PC-9 (cell line): ENCODE measurements around the gene TLX2. TPM values are rescaled to one million over a fixed set of nuclear protein-coding genes. Genes with fewer than 3 reads are reported as not detected.
A peak's percentile ranks its signal among the peaks of the same experiment; 100 is the strongest.

Experiments
- BruUV-seq: library from RNA; stranded (reverse); fragments of 400-500 nt; replicated peaks from 2 replicates; lab custom pipeline; 2021; lab: Mats Ljungman, UMichigan
- CTCF ChIA-PET: fragments of 300-600 bp; sonication (Branson Sonifier 250); formaldehyde crosslinking; loops from one replicate; lab custom pipeline; 2022; ENCODE audit warnings: antibody characterized with exemption; lab: Charles Lee
- POLR2A ChIA-PET: fragments of 300-600 bp; sonication (Branson Sonifier 250); formaldehyde crosslinking; loops from one replicate; lab custom pipeline; 2022; ENCODE audit warnings: antibody characterized with exemption; ENCODE audit not compliant: unreplicated experiment; lab: Charles Lee
- DNase-seq, 2 experiments: peaks; one replicate each; pipeline versions ENCODE4 v3.0.0 to v3.0.0-alpha.2; 2015 to 2022; ENCODE audit warnings: mixed read lengths in 1 of 2
- H2AFZ ChIP-seq: fragments of 200-600 bp; sonication (generic); 2 replicates; pipeline ENCODE4 v1.8.1; 2017; ENCODE audit warnings: antibody characterized with exemption
- H3F3A ChIP-seq: fragments of 200-600 bp; sonication (generic); 2 replicates; pipeline ENCODE4 v1.8.1; 2017; ENCODE audit warnings: antibody characterized with exemption, mild to moderate bottlenecking, low read depth; ENCODE audit not compliant: insufficient read depth
- H3K27ac ChIP-seq: fragments of 200-600 bp; sonication (generic); 2 replicates; pipeline ENCODE4 v1.6.1; 2016; ENCODE audit warnings: mixed run types
- H3K27me3 ChIP-seq: fragments of 200-600 bp; sonication (generic); 2 replicates; pipeline ENCODE4 v1.6.1; 2016; ENCODE audit warnings: low read depth, mixed run types; ENCODE audit not compliant: insufficient read depth
- H3K36me3 ChIP-seq: fragments of 200-600 bp; sonication (generic); 2 replicates; pipeline ENCODE4 v1.6.1; 2016; ENCODE audit warnings: low read depth, mixed run types
- H3K4me1 ChIP-seq: fragments of 200-600 bp; sonication (generic); replicated peaks from 2 replicates; pipeline ENCODE4 v1.6.1; 2016; ENCODE audit warnings: mixed run types; ENCODE audit not compliant: insufficient read depth
- H3K4me2 ChIP-seq: fragments of 200-600 bp; sonication (generic); 2 replicates; pipeline ENCODE4 v1.6.1; 2017; ENCODE audit warnings: mixed run types
- H3K4me3 ChIP-seq: fragments of 200-600 bp; sonication (generic); 2 replicates; pipeline ENCODE4 v1.6.1; 2016; ENCODE audit warnings: mixed run types
- H3K79me2 ChIP-seq: fragments of 200-600 bp; sonication (generic); 2 replicates; pipeline ENCODE4 v1.6.1; 2017; ENCODE audit warnings: low read depth, mixed run types
- H3K9me2 ChIP-seq: fragments of 200-600 bp; sonication (generic); 2 replicates; pipeline ENCODE4 v1.8.1; 2017; ENCODE audit warnings: mild to moderate bottlenecking; ENCODE audit not compliant: insufficient read depth
- H3K9me3 ChIP-seq: fragments of 200-600 bp; sonication (generic); 2 replicates; pipeline ENCODE4 v1.8.1; 2016; ENCODE audit warnings: low read depth; ENCODE audit not compliant: insufficient read depth
- H4K20me1 ChIP-seq: fragments of 200-600 bp; sonication (generic); 2 replicates; pipeline ENCODE4 v1.8.1; 2017; ENCODE audit not compliant: insufficient read depth
- EZH2 ChIP-seq: fragments of 200-600 bp; sonication (generic); IDR thresholded peaks from 2 replicates; pipeline ENCODE4 v1.8.0; 2017; ENCODE audit warnings: antibody characterized with exemption, low read depth
- intact Hi-C: fragments of 100-400 bp; cut with micrococcal nuclease; formaldehyde crosslinking; loops from one replicate; pipeline ENCODE4 v1.10.0; 2022; ENCODE audit not compliant: unreplicated experiment
- total RNA-seq: library from RNA; stranded (reverse); gene quantifications from 2 replicates; pipeline ENCODE4 v1.2.3, GENCODE V29; 2021
- TF ChIP-seq, protein P1 (sequence below): fragments of 200-600 bp; sonication (generic); conservative IDR thresholded peaks from 2 replicates; pipeline ENCODE4 v1.6.1; 2017; ENCODE audit warnings: mixed run types, antibody characterized with exemption, mild to moderate bottlenecking, moderate library complexity

TLX2 gene
- total RNA-seq, 1 experiment from 2014 or later = 3.1 TPM

DNA sequence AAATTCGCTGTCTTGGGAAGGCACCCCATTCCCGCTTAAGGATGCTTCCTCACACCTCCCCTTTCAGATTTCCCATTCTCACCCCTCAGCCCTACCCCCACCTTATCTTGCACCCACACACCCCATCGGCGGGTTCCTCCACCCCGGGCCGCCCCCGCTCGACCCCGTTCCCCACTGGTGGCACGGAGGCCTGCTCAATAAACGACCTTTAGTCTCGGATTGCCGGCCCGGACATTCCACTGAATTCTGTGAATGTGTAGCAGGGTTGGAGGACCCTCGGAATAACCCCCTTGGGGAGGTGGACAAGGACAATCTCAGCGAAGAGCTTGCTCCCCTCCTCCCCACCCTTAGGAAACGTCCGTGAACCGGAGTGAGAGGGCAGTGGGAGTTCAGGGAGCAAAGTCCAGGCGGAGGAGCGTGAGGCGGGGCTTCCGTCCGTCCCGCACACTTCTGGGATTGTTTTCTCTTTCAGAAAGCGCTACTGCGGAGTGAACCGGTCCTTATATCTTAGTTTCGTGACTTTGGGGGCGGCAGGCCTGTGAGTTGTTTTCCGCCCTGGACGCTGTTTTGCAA lies 12.0 kb upstream of the TLX2 start:
- Histone ChIP-seq H3K27me3 (no peaks in the 10 kb centered on the region), H3K4me2 (no peak overlapping the region), H3K27ac (no peak overlapping the region), H3K36me3 (0 out of 2 replicates have a peak, but pooled peaks cover 10% of the 10 kb centered on the region), H4K20me1 (no peaks in the 10 kb centered on the region), H2AFZ (no peak overlapping the region), H3K4me3 (no peak overlapping the region), H3K79me2 (peaks cover 29% of the 10 kb centered on the region), H3K4me1 (peaks cover 31% of the 10 kb centered on the region), H3K9me3 (no peaks in the 10 kb centered on the region), H3F3A (peaks cover 35% of the 10 kb centered on the region; the same call in 1 of the 2 replicates), H3K9me2 (no peaks in the 10 kb centered on the region)
- no TSS peak for BruUV-seq
- DNase-seq = no peak
- ChIA-PET CTCF (no interaction called here), POLR2A (no interaction called here)
- TF ChIP-seq, protein P1, sequence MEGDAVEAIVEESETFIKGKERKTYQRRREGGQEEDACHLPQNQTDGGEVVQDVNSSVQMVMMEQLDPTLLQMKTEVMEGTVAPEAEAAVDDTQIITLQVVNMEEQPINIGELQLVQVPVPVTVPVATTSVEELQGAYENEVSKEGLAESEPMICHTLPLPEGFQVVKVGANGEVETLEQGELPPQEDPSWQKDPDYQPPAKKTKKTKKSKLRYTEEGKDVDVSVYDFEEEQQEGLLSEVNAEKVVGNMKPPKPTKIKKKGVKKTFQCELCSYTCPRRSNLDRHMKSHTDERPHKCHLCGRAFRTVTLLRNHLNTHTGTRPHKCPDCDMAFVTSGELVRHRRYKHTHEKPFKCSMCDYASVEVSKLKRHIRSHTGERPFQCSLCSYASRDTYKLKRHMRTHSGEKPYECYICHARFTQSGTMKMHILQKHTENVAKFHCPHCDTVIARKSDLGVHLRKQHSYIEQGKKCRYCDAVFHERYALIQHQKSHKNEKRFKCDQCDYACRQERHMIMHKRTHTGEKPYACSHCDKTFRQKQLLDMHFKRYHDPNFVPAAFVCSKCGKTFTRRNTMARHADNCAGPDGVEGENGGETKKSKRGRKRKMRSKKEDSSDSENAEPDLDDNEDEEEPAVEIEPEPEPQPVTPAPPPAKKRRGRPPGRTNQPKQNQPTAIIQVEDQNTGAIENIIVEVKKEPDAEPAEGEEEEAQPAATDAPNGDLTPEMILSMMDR = no peak
- TF ChIP-seq EZH2 = no peak
- intact Hi-C loops = loop anchor here (10.0 kb wide), 1 partner anchor 343 kb away; no protein-coding TSS in a partner anchor

DNA sequence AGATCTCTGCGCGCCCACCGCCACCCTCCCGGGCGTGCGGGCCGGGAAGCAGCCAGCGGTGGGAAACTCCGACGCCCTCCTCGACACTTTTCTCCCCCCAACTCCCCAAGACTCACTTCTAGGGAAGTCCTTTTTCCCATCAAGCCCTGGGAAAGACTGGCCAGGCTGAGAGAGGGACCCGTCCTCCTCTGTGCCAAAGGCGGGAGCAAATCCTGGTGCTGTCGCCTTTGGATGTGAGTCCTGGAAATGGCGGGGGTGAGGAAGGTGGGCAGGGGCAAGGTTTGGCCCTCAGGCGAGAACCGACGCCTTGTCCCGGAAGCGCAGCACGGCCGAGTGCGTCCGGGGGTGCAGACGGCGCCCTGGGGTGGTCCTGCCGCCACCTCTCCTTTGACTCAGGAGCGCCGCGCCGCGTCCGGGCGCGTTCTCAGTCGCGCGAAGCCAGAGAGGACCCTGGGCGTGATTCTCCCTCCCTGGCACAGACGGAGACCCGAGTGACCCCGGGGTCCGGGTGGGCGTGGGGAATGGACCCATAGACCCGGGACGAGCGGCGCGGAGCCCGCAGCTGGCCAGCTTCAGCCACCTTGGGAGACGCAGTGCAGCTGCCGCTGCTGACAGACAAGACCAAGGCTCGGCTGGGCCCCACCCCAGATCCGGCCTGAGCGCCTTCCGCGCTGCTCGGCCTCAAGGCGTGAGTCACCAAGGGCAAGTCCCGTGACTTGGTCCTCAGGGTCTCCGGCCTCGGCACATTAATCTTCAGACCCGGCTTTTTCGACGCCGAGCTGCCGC lies 11.3 kb upstream of the TLX2 start:
- Histone ChIP-seq H3F3A (peaks cover 35% of the 10 kb centered on the region; the same call in 1 of the 2 replicates), H3K4me3 (no peak overlapping the region), H3K36me3 (0 out of 2 replicates have a peak, but pooled peaks cover 10% of the 10 kb centered on the region), H3K27me3 (no peaks in the 10 kb centered on the region), H2AFZ (no peak overlapping the region), H3K79me2 (peaks cover 25% of the 10 kb centered on the region), H3K4me1 (peaks cover 25% of the 10 kb centered on the region), H4K20me1 (no peaks in the 10 kb centered on the region), H3K27ac (no peak overlapping the region), H3K9me2 (no peaks in the 10 kb centered on the region), H3K9me3 (no peaks in the 10 kb centered on the region), H3K4me2 (no peak overlapping the region)
- DNase-seq = peak in 1 of 2 experiments; percentile 71
- intact Hi-C loops = loop anchor here (10.0 kb wide), 1 partner anchor 342 kb away; no protein-coding TSS in a partner anchor
- no TSS peak for BruUV-seq
- TF ChIP-seq, protein P1 = no peak
- CTCF ChIA-PET = no interaction called here
- POLR2A ChIA-PET = no interaction called here

DNA sequence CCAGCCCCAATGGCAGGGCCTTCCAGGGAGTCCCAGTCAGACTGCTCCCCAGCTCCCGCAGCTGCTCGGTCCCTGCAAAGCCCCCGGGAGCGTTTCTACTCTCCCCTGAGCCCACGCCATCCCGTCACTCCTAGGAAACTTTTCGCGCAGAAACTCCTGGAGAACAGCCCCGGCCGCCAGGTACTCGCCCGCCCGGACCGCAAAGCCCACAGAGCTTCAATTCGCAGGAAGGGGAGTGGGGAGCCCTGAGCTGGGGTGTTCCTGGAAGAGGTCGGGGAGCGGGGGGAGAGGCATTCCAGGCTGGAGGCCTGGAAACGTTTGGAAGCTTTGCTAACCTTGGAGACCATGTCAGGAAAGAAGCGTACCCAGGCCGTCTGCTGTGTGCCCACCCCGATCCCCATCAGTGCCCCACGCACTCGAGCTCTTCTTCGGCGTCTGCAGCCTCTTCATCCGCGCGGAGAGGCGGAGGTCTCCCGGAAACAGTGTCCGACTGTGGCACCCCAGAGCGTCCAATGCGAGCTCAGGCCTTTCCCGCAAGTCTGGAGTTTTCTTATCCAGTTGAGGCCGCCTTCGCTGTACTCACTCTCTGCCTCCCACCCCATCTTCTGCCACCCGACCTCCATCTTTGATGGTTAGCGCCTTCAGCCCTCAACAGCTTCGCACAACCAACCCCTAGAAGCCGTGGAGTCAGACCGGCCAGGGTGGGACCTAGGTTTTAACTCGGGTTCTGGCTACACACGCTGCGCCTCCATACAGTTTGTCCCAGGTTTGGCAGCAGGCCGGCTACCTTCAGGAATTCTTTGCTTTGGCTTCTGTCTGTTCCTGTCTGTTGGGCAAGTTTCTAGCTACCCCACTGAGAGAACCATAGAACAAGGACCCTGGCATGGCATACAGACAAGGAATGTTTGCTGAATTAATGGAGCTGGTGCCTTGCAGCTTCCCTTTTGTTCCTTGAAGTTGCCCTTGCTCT lies 10.5 kb upstream of the TLX2 start:
- Histone ChIP-seq H3K27me3 (no peaks in the 10 kb centered on the region), H3K27ac (no peak overlapping the region), H3K9me2 (no peaks in the 10 kb centered on the region), H3K36me3 (0 out of 2 replicates have a peak, but pooled peaks cover 10% of the 10 kb centered on the region), H3K9me3 (no peaks in the 10 kb centered on the region), H3K79me2 (peaks cover 26% of the 10 kb centered on the region), H4K20me1 (no peaks in the 10 kb centered on the region), H2AFZ (no peak overlapping the region), H3K4me2 (no peak overlapping the region), H3K4me1 (peaks cover 27% of the 10 kb centered on the region), H3F3A (peaks cover 35% of the 10 kb centered on the region; the same call in 1 of the 2 replicates), H3K4me3 (no peak overlapping the region)
- TF ChIP-seq EZH2 = no peak
- TF ChIP-seq, protein P1 = no peak
- ChIA-PET CTCF (no interaction called here), POLR2A (no interaction called here)
- DNase-seq = no peak
- no TSS peak for BruUV-seq
- intact Hi-C loops = loop anchor here (10.0 kb wide), 1 partner anchor 341 kb away; no protein-coding TSS in a partner anchor
